Vagina (tissue), 2 donors: ENCODE measurements around the gene RUVBL2. TPM values are rescaled to one million over a fixed set of nuclear protein-coding genes. Genes with fewer than 3 reads are reported as not detected.
"Not testable (repeated sequence)": the region's sequence is repeated elsewhere in the genome, so short reads cannot be mapped to it uniquely, and the experiment has no call there.

ENCODE experiments used
- DNase-seq, 2 donors: peaks; one replicate each; pipeline ENCODE4 v3.0.0-alpha.2; 2017; ENCODE audit errors: extremely low spot score in 2 of 2
- H3K27ac ChIP-seq: fragments of 200-600 bp; sonication (generic); one replicate; pipeline ENCODE4 v1.5.1; 2019
- H3K27me3 ChIP-seq: fragments of 200-600 bp; sonication (generic); one replicate; pipeline ENCODE4 v1.5.1; 2019
- H3K36me3 ChIP-seq, 2 donors: fragments of 200-600 bp; sonication (generic); one replicate each; pipeline ENCODE4 v1.5.1; 2017 to 2019
- H3K4me1 ChIP-seq: fragments of 200-600 bp; sonication (generic); one replicate; pipeline ENCODE4 v1.5.1; 2019
- H3K4me3 ChIP-seq, 2 donors: fragments of 200-600 bp; sonication (generic); 1 replicate in 1 of 2; 2 replicates in 1 of 2; pipeline ENCODE4 v1.5.1; 2016 to 2019
- H3K9me3 ChIP-seq: fragments of 200-600 bp; sonication (generic); one replicate; pipeline ENCODE4 v1.5.1; 2019
- CTCF ChIP-seq, 3 experiments: fragments of 450-650 bp in 2 of 3; fragments of 200-600 bp in 1 of 3; sonication (generic) in 1 of 3; IDR thresholded peaks; one replicate each; pipeline ENCODE4 v1.5.1; 2017 to 2019; ENCODE audit warnings: antibody characterized with exemption in 3 of 3, mild to moderate bottlenecking in 2 of 3, moderate library complexity in 2 of 3
- POLR2A ChIP-seq, 2 donors: fragments of 450-650 bp; IDR thresholded peaks; one replicate each; pipeline ENCODE4 v1.6.1; 2017; ENCODE audit warnings: antibody characterized with exemption in 2 of 2, mild to moderate bottlenecking in 2 of 2, moderate library complexity in 2 of 2
- POLR2AphosphoS5 ChIP-seq, 2 donors: sonication (generic); formaldehyde crosslinking; IDR thresholded peaks; one replicate each; pipeline ENCODE4 v1.9.0; 2017; ENCODE audit warnings: antibody characterized with exemption in 2 of 2, mild to moderate bottlenecking in 2 of 2, low read depth in 1 of 2; ENCODE audit not compliant: insufficient read depth in 1 of 2
- intact Hi-C: fragments of 100-400 bp; cut with DNase I; formaldehyde crosslinking; loops from one replicate; pipeline ENCODE4 v1.15.1; 2023
- total RNA-seq: library from RNA; depleted of rRNA; stranded (reverse); fragments of >200 nt; gene quantifications from one replicate; pipeline ENCODE4 v1.2.3, GENCODE V29; 2016

RUVBL2 gene
- total RNA-seq, 1 donor from 2014 or later = 100 TPM

- H3K27ac ChIP-seq = peak overlapping the region; percentile 15
- no peak for DNase-seq
Observed at GRCh38 chr19:49056101-49056901, 62.6 kb downstream of the RUVBL2 start.

GRCh38 chr19:49056902-49057596, 63.4 kb downstream of the RUVBL2 start:
- H3K27ac ChIP-seq = peak overlapping the region; percentile 15
- H3K36me3 ChIP-seq, intact Hi-C loops, H3K9me3 ChIP-seq, DNase-seq, H3K27me3 ChIP-seq: not testable (repeated sequence)
- peak overlapping the region; percentile 47 to 48 for H3K4me3 ChIP-seq
- peaks cover 22% of the 10 kb centered on the region for H3K4me1 ChIP-seq

More at GRCh38 chr19:49056101-49056901, 62.6 kb downstream of the RUVBL2 start:
- Histone ChIP-seq H3K4me3 (peak overlapping the region; percentile 47 to 48), H3K4me1 (peaks cover 22% of the 10 kb centered on the region), H3K36me3 (no peaks in the 10 kb centered on the region), H3K9me3 (no peaks in the 10 kb centered on the region), H3K27me3 (no peaks in the 10 kb centered on the region)
- intact Hi-C loops = no loop called here
- TF ChIP-seq CTCF (IDR thresholded peaks at IDR 0.05) (peak in 1 of 3 experiments; percentile 41), POLR2AphosphoS5 (IDR thresholded peaks at IDR 0.05; ENCODE audit: insufficient read depth in 1 of 2, low read depth in 1 of 2) (peak in 1 of 2 donors; percentile 33), POLR2A (IDR thresholded peaks at IDR 0.05) (no peak)

- Histone ChIP-seq H3K4me3 (peak within 1 kb of the TSS; percentile 47 to 48), H3K27me3 (no peaks in the 10 kb centered on the region), H3K4me1 (peaks cover 22% of the 10 kb centered on the region), H3K27ac (peak within 1 kb of the TSS; percentile 15), H3K9me3 (no peaks in the 10 kb centered on the region), H3K36me3 (no peaks in the 10 kb centered on the region)
- no peak for DNase-seq
- no peak for TF ChIP-seq CTCF (IDR thresholded peaks at IDR 0.05)
- TF ChIP-seq POLR2A (IDR thresholded peaks at IDR 0.05) = no peak
- peak in 1 of 2 donors; percentile 22 for TF ChIP-seq POLR2AphosphoS5 (IDR thresholded peaks at IDR 0.05; ENCODE audit: insufficient read depth in 1 of 2, low read depth in 1 of 2)
- intact Hi-C loops = no loop called here
Observed at GRCh38 chr19:49057636-49058234, 64.0 kb downstream of the RUVBL2 start, which contains the start of gene CGB7. CGB7 (minus strand) TSS chr19:49057749; CDS start chr19:49055375, 2,374 bp downstream.

- Histone ChIP-seq H3K36me3 (no peaks in the 10 kb centered on the region), H3K27me3 (no peaks in the 10 kb centered on the region), H3K4me3 (no peak overlapping the region), H3K4me1 (peaks cover 22% of the 10 kb centered on the region), H3K27ac (no peak overlapping the region), H3K9me3 (no peaks in the 10 kb centered on the region)
- intact Hi-C loops = no loop called here
- TF ChIP-seq POLR2AphosphoS5 (IDR thresholded peaks at IDR 0.05; ENCODE audit: insufficient read depth in 1 of 2, low read depth in 1 of 2) = no peak
- no peak for TF ChIP-seq POLR2A (IDR thresholded peaks at IDR 0.05)
- TF ChIP-seq CTCF (IDR thresholded peaks at IDR 0.05) = no peak
- DNase-seq = no peak
Observed at GRCh38 chr19:49058562-49058961, 64.9 kb downstream of the RUVBL2 start.

- Histone ChIP-seq H3K36me3 (no peaks in the 10 kb centered on the region), H3K27me3 (no peaks in the 10 kb centered on the region), H3K4me1 (peaks cover 22% of the 10 kb centered on the region), H3K9me3 (no peaks in the 10 kb centered on the region), H3K4me3 (no peak overlapping the region), H3K27ac (no peak overlapping the region)
- intact Hi-C loops = no loop called here
- no peak for DNase-seq
- TF ChIP-seq POLR2A (IDR thresholded peaks at IDR 0.05) (no peak), CTCF (IDR thresholded peaks at IDR 0.05) (no peak), POLR2AphosphoS5 (IDR thresholded peaks at IDR 0.05; ENCODE audit: insufficient read depth in 1 of 2, low read depth in 1 of 2) (no peak)
Observed at GRCh38 chr19:49059053-49059452, 65.4 kb downstream of the RUVBL2 start.
